Fibroblast of lung (primary cell): Measurements from ENCODE around the gene TJP2.

Experiments used
- CTCF ChIP-seq, 2 donors: IDR thresholded peaks in 1 of 2; conservative IDR thresholded peaks in 1 of 2; 1 replicate in 1 of 2; 2 replicates in 1 of 2; pipeline ENCODE4 v1.5.1; 2011 to 2012; ENCODE audit warnings: low read length in 2 of 2, control low read depth in 1 of 2, inconsistent platforms in 1 of 2, low read depth in 1 of 2, mild to moderate bottlenecking in 1 of 2
- EZH2 ChIP-seq: IDR thresholded peaks from 2 replicates; pipeline ENCODE4 v1.5.1; 2012; ENCODE audit warnings: low read length, control low read depth, mild to moderate bottlenecking; ENCODE audit errors: missing control alignments

DNA sequence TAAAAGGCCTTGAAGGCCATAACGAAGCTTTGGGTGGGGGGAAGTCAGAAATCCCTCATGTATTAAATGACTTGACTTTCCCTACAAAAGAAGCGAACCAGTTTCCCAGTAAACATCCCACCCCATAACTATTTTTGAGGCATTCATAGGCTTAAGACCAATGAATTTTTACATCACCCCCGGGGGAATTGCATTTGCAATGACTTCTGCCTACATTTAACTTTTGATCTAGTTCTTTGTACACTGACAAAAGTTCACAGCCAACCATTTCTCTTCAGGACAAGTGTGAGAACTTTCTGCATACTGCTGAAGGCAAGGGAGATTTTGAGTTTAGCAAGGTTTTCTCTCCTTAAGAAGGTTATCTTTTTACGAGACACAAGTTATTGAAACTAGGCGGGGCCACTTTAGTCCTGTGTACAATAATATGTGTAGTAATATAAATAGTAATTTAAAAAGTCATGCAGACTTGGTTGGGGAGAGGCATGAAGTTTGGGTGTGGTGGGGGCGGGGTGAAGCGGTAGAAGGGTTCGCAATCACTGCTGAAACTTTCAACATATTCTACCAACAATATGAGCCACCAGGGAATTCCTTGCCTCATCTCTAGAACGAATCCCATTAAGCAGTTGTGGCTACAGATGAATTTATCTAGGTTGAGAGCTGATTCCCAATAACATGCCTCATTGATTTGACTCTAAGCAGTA is 2.5 kb downstream of the TJP2 start:
- TF ChIP-seq CTCF (conservative IDR thresholded peaks at IDR 0.05 in 1 of 2, IDR thresholded peaks at IDR 0.05 in 1 of 2; ENCODE audit: low read depth in 1 of 2, low read length in 2 of 2) (no peak), EZH2 (no peak)
